HG02623 (cell line): ENCODE measurements around the gene NMU.
"Not testable (repeated sequence)": the region's sequence is repeated elsewhere in the genome, so short reads cannot be mapped to it uniquely, and the experiment has no call there.

Experiments used
- ATAC-seq: cut with Tn5 transposase; IDR thresholded peaks from one replicate; pipeline ENCODE4 v1.9.1; 2021; ENCODE audit warnings: moderate library complexity; ENCODE audit not compliant: unreplicated experiment

NMU gene

GRCh38 chr4:55625835-55626234 lies 10.3 kb downstream of the NMU start:
- ATAC-seq, result no peak

GRCh38 chr4:55624063-55624462 lies 12.0 kb downstream of the NMU start:
- ATAC-seq, result not testable (repeated sequence)

- no peak for ATAC-seq
Observed at GRCh38 chr4:55618546-55619143, 17.5 kb downstream of the NMU start.

- ATAC-seq, result peak; percentile 94
Observed at GRCh38 chr4:55617587-55618197, 18.4 kb downstream of the NMU start.

GRCh38 chr4:55615008-55615407 lies 21.1 kb downstream of the NMU start:
- no peak for ATAC-seq

- ATAC-seq, result no peak
Observed at GRCh38 chr4:55613621-55614020, 22.5 kb downstream of the NMU start.

GRCh38 chr4:55612341-55612740 lies 23.8 kb downstream of the NMU start:
- ATAC-seq, result no peak

GRCh38 chr4:55611358-55612059 lies 24.6 kb downstream of the NMU start:
- ATAC-seq, result no peak

- ATAC-seq, result no peak
Observed at GRCh38 chr4:55610381-55610780, 25.7 kb downstream of the NMU start.

GRCh38 chr4:55609393-55609866 lies 26.7 kb downstream of the NMU start:
- ATAC-seq, result no peak

- no peak for ATAC-seq
Observed at GRCh38 chr4:55608591-55608990, 27.5 kb downstream of the NMU start.

GRCh38 chr4:55604996-55605395 lies 31.1 kb downstream of the NMU start:
- no peak for ATAC-seq

GRCh38 chr4:55600640-55601039 lies 35.5 kb downstream of the NMU start:
- no peak for ATAC-seq

GRCh38 chr4:55598641-55599040 lies 37.5 kb downstream of the NMU start:
- ATAC-seq, result no peak

GRCh38 chr4:55592014-55592413 lies 44.1 kb downstream of the NMU start, which contains the start of gene PDCL2:
Gene PDCL2, minus strand, starts transcription at chr4:55592245. Its CDS starts 136 bp downstream, at chr4:55592109.
- ATAC-seq, result no peak

GRCh38 chr4:55588160-55588559 lies 47.9 kb downstream of the NMU start:
- ATAC-seq, result no peak

- not testable (repeated sequence) for ATAC-seq
Observed at GRCh38 chr4:55582773-55583172, 53.3 kb downstream of the NMU start.

- no peak for ATAC-seq
Observed at GRCh38 chr4:55578341-55579010, 57.6 kb downstream of the NMU start.

- ATAC-seq, result no peak
Observed at GRCh38 chr4:55575513-55575912, 60.6 kb downstream of the NMU start.

GRCh38 chr4:55574252-55574651 lies 61.8 kb downstream of the NMU start:
- no peak for ATAC-seq

- ATAC-seq, result no peak
Observed at GRCh38 chr4:55571806-55572205, 64.3 kb downstream of the NMU start.
